ENCODE results near the gene PLEKHJ1. TPM values are rescaled to one million over a fixed set of nuclear protein-coding genes. Genes with fewer than 3 reads are reported as not detected.

The PLEKHJ1 gene
- total and polyA plus RNA-seq, 2 of the 8 experiments (the other 6 are each of a cell fraction or from before 2014, with no cell fraction given), result 135 to 187 TPM

DNA sequence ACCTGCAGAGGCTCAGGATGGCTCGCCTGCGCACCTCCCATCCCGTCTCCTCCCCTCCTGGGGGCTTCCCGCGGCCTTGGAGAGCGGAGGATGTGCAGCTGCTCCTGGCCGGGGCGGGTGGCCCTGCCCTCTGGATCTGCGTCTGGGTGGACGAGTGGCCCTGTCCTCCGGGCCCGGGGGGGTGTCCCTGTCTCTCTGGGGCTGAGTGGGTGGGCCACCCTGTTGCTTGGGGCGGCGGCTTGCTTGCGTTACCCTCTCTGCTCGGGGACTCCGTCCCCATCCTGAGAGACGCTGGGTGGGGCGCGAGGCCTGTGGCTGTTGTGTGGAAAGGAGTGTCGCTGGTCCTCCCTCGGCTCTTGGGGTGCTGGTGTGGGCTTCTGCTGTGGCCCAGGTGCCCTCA is 37.8 kb downstream of the PLEKHJ1 start (continued):
- TF ChIP-seq, protein P1, sequence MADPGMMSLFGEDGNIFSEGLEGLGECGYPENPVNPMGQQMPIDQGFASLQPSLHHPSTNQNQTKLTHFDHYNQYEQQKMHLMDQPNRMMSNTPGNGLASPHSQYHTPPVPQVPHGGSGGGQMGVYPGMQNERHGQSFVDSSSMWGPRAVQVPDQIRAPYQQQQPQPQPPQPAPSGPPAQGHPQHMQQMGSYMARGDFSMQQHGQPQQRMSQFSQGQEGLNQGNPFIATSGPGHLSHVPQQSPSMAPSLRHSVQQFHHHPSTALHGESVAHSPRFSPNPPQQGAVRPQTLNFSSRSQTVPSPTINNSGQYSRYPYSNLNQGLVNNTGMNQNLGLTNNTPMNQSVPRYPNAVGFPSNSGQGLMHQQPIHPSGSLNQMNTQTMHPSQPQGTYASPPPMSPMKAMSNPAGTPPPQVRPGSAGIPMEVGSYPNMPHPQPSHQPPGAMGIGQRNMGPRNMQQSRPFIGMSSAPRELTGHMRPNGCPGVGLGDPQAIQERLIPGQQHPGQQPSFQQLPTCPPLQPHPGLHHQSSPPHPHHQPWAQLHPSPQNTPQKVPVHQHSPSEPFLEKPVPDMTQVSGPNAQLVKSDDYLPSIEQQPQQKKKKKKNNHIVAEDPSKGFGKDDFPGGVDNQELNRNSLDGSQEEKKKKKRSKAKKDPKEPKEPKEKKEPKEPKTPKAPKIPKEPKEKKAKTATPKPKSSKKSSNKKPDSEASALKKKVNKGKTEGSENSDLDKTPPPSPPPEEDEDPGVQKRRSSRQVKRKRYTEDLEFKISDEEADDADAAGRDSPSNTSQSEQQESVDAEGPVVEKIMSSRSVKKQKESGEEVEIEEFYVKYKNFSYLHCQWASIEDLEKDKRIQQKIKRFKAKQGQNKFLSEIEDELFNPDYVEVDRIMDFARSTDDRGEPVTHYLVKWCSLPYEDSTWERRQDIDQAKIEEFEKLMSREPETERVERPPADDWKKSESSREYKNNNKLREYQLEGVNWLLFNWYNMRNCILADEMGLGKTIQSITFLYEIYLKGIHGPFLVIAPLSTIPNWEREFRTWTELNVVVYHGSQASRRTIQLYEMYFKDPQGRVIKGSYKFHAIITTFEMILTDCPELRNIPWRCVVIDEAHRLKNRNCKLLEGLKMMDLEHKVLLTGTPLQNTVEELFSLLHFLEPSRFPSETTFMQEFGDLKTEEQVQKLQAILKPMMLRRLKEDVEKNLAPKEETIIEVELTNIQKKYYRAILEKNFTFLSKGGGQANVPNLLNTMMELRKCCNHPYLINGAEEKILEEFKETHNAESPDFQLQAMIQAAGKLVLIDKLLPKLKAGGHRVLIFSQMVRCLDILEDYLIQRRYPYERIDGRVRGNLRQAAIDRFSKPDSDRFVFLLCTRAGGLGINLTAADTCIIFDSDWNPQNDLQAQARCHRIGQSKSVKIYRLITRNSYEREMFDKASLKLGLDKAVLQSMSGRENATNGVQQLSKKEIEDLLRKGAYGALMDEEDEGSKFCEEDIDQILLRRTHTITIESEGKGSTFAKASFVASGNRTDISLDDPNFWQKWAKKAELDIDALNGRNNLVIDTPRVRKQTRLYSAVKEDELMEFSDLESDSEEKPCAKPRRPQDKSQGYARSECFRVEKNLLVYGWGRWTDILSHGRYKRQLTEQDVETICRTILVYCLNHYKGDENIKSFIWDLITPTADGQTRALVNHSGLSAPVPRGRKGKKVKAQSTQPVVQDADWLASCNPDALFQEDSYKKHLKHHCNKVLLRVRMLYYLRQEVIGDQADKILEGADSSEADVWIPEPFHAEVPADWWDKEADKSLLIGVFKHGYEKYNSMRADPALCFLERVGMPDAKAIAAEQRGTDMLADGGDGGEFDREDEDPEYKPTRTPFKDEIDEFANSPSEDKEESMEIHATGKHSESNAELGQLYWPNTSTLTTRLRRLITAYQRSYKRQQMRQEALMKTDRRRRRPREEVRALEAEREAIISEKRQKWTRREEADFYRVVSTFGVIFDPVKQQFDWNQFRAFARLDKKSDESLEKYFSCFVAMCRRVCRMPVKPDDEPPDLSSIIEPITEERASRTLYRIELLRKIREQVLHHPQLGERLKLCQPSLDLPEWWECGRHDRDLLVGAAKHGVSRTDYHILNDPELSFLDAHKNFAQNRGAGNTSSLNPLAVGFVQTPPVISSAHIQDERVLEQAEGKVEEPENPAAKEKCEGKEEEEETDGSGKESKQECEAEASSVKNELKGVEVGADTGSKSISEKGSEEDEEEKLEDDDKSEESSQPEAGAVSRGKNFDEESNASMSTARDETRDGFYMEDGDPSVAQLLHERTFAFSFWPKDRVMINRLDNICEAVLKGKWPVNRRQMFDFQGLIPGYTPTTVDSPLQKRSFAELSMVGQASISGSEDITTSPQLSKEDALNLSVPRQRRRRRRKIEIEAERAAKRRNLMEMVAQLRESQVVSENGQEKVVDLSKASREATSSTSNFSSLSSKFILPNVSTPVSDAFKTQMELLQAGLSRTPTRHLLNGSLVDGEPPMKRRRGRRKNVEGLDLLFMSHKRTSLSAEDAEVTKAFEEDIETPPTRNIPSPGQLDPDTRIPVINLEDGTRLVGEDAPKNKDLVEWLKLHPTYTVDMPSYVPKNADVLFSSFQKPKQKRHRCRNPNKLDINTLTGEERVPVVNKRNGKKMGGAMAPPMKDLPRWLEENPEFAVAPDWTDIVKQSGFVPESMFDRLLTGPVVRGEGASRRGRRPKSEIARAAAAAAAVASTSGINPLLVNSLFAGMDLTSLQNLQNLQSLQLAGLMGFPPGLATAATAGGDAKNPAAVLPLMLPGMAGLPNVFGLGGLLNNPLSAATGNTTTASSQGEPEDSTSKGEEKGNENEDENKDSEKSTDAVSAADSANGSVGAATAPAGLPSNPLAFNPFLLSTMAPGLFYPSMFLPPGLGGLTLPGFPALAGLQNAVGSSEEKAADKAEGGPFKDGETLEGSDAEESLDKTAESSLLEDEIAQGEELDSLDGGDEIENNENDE (IDR thresholded peaks at IDR 0.05; ENCODE audit: insufficient replicate concordance, low read length), result no peak
- no peak for TF ChIP-seq JUN (IDR thresholded peaks at IDR 0.05; ENCODE audit: low read depth, low read length)
- no peak for TF ChIP-seq SRF (IDR thresholded peaks at IDR 0.05; ENCODE audit: low read depth, low read length)
- no peak for TF ChIP-seq ATF2 (IDR thresholded peaks at IDR 0.05; ENCODE audit: low read length)
- no peak for TF ChIP-seq SIN3A (conservative IDR thresholded peaks at IDR 0.05 in 1 of 2, IDR thresholded peaks at IDR 0.05 in 1 of 2; ENCODE audit: low read depth in 1 of 2, low read length in 2 of 2)
- TF ChIP-seq EP300 (IDR thresholded peaks at IDR 0.05; ENCODE audit: borderline replicate concordance in 1 of 2, low read depth in 2 of 2, low read length in 2 of 2), result no peak
